ENCODE results near the gene UBE3B.

Gene UBE3B

GRCh38 chr12:109497675-109498074 is 20.2 kb downstream of the UBE3B start:
- DNase-seq (ENCODE audit: low read depth, low spot score): no peak

GRCh38 chr12:109500406-109501185 is 23.2 kb downstream of the UBE3B start:
- DNase-seq (ENCODE audit: low read depth, low spot score): no peak

DNA sequence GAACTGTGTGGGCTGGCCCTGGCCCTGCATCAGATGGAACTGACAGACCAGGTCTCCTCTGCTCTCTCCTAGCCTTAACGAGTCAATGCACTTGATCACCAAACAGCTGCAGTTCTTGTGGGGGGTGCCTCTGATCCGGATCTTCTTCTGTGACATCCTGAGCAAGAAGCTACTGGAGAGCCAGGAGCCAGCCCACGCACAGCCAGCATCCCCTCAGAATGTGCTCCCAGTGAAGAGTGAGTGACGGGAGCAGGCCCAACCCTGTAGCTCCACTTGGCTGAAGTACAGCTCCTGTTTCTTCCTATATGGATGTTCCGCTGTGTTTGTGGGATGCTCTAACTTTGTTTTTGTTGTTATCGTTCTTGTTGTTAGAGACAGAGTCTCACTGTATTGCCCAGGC is 23.9 kb downstream of the UBE3B start:
- DNase-seq (ENCODE audit: low read depth, low spot score): no peak

GRCh38 chr12:109502332-109502731 is 24.9 kb downstream of the UBE3B start:
- no peak for DNase-seq (ENCODE audit: low read depth, low spot score)

DNA sequence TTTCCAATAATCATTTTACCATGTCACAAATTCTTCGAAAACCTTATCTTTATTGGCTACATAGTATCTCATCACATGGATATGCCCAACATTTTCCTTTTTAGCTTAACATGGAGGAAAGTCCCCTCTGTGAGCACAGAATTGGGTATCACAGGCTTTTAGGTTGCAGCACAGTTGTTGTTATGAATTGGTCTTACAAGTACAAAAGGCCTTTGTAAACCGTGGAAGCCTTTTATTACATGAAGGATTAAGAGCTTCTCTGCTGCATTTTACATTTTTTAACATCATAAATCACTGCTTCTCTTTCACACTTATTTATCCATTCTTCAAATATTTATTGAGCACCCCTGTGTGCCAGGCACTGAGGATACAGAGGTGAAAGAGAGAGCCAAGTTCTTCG is 26.2 kb downstream of the UBE3B start:
- DNase-seq (ENCODE audit: low read depth, low spot score): no peak

DNA sequence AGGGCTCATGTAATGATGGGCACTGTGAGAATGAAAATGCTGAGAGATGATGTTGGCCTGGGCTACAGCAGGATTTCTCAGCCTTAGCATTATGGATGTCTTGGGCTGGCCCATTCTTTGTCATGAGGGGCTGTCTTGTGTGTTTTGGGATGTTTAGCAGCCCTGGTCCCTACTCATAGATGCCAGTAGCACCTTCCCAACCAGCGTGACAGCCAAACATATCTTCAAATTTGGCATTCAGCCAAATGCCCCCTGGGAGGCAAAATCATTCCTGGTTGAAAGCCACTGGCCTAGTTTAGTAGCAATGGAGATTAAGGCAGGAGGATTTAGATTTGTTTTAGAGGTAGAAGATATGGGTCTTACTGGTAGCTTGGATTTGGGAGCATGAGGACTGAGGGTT is 26.6 kb downstream of the UBE3B start:
- DNase-seq (ENCODE audit: low read depth, low spot score): no peak

GRCh38 chr12:109510196-109510595 is 32.8 kb downstream of the UBE3B start:
- DNase-seq (ENCODE audit: low read depth, low spot score): no peak

- no peak for DNase-seq (ENCODE audit: low read depth, low spot score)
These were observed 35.2 kb downstream of the UBE3B start for GRCh38 chr12:109512608-109513007.

DNA sequence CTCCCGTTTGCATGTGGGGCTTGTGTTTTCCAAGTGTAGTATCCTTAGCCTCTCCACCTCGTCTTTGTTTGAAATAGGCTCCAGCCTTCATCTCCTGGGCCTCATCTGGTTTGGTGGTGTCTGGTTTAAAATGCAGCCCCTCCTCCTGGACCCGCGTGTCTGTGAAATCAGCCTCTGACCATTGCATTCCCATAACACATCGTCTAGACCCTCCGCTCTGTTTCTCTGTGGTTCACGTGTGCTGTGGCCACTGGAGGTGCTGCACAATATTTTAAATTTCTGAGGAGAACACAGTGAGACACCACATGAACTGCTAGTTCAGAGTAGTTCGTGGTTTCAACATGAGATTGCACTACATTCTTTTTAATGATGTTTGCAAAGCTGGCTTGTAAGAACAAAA is 35.6 kb downstream of the UBE3B start:
- no peak for DNase-seq (ENCODE audit: low read depth, low spot score)

DNA sequence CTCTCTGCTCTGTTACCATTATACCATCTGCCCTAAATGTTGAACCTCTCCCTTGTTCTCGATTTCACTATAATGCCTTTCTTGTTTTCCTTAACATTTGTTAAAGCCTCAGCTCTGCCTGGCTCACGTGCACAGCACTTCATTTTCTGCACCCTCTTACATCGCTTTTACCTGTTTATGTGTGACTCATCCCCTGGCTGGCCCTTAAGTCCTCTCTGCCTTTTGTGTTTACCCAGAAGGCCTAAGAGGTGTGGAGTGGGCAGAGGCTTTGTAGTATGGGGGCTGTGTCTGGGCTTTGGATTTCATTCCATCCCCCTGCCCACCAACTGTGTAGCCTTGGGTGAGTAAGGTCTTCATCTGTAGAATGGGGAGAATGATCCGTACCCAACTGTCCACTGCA is 36.5 kb downstream of the UBE3B start:
- no peak for DNase-seq (ENCODE audit: low read depth, low spot score)

GRCh38 chr12:109517619-109518018 is 40.2 kb downstream of the UBE3B start:
- no peak for DNase-seq (ENCODE audit: low read depth, low spot score)

DNA sequence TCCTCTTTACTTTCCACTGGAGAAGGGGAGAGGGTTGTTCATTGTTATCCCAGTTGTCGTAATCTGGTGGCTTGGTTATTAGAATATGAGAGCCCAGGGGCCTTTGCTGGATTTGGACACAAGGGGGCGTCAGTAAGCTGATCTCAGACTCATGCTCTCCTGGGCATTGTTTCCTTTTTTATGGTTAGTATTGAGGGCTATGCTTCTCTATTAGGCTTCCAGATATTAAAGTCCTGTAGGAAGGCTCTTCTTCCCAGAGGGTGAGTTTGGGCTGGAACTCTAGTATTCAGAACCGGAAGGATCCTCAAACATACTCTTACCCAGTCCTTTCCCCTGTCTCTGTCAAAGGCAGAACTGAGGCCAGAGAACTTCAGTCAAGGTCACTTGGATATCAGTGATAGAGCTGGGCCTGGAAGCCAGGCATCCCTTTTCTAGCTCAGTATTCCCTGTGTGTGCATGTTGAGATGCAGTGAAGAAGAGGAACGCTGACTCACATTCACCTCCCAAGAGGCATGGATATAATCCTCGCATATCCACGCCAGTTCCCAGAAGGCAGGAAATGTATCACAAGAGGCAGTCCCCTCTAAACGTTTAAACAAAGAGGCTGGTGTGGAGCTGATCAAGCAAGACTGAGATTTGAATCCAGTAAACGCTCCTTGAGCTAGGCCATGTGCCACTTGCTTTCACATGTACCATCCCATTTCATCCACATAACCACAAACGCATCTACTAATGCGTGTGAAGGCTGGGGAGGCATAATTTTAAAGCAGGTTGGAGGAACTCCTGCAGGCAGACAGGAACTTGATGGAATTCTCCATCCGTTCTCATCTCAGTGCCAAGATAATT is 41.6 kb downstream of the UBE3B start:
- peak; percentile 18 for DNase-seq (ENCODE audit: low read depth, low spot score)

DNA sequence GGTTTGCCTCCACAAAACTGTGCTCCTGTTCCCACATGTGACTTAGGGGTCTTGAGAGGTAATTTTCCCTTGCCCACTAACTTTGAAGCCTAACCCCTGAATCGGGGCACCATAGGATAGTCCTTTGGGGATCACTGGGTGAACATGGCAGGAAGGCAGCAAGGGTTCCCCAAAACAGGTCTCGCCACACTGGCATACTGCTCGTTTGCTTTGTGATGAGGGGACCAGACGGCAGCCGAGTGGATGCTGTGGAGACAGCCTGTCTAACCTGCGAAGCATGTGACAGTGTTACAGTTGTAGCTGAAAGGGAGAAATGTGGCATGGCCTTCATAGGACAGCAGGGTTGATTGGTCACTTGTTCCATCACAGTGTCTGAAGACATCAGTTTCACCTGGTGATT is 42.4 kb downstream of the UBE3B start:
- DNase-seq (ENCODE audit: low read depth, low spot score): no peak

- no peak for DNase-seq (ENCODE audit: low read depth, low spot score)
These were observed 44.4 kb downstream of the UBE3B start for GRCh38 chr12:109521831-109522230.

- DNase-seq (ENCODE audit: low read depth, low spot score): no peak
These were observed 45.6 kb downstream of the UBE3B start for GRCh38 chr12:109523071-109523470.

DNA sequence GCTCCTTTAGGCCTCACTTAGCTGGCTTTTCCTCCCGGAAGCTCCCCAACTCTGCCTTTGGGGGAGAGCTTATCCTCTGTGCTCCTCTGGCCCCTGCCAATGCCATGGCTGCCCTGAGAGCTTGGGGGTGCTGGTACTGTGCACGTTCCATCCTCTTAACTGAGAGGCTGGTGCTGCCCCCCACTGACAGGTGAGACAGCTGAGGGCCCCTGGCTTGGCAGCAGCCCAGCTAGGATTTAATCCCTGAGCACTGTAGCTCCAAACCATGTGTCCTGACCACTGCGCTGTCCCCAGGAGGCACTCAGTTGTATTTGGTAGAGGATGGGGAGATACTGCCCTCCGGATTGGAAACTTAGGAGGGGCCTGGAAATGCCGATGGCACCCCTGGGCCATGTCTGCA is 46.1 kb downstream of the UBE3B start:
- DNase-seq (ENCODE audit: low read depth, low spot score): no peak

DNA sequence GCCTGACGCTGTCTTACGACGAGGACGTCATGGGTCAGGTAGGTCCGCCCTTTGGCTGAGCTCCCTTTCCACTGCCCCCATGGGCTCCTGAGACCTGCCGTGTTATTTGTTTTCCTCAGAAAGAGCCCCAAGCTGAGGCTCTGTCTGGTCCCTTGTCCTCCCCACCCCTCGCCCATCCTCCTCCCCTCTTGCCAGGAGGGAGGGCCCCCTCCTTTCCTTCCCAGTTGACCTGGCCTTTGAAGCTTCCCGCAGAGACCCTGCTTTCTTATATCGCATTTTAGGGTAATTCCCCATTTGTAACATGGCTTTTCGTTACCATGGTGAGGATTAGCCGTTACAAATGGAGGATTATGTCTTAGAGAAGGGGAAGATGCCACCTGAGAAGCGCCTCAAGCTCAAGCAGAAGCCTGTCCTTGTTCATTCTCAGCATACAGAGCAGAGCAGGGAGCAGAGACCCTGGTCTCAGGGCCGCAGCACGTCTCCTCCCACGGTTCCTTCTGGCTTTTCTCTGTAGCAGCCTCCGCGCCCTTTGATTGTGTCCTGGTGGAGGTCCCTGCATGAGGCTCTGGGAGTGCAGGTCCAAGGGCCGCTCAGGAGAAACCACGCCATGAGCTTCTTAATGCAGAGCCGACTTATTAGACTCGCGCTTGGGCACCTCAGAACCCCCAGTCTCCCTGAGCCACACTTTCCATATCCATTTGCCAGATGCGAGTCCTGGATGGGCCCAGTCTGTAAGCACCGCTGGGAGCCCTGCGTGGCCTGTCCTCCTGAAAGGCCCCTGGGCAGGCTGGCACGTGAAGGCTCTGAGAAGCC is 47.2 kb downstream of the UBE3B start:
- DNase-seq (ENCODE audit: low read depth, low spot score): no peak

DNA sequence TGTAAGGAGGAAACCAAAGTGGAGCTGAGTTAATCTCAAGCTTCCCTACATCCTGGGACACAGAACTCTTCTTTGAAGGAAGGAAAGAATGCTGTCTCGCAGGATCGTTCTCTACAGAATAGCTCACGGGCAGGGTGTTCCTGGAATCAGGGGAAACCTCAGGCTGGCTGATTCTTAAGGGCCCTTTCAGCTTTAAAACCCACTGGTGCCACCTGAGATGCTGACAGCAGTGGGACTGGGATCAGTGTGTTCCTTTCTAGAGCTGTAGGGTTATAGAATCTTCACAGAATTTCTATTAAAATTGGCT is 47.8 kb downstream of the UBE3B start:
- DNase-seq (ENCODE audit: low read depth, low spot score): no peak

GRCh38 chr12:109527489-109528123 is 50.2 kb downstream of the UBE3B start:
- DNase-seq (ENCODE audit: low read depth, low spot score): no peak

- no peak for DNase-seq (ENCODE audit: low read depth, low spot score)
These were observed 52.5 kb downstream of the UBE3B start for GRCh38 chr12:109529691-109530640.

GRCh38 chr12:109531411-109531810 is 54.0 kb downstream of the UBE3B start:
- DNase-seq (ENCODE audit: low read depth, low spot score): no peak
